Measurements from ENCODE around the gene NAT14.

The NAT14 gene

GRCh38 chr19:55453511-55454260 is 31.3 kb upstream of the NAT14 start:
- DNase-seq: no peak

DNA sequence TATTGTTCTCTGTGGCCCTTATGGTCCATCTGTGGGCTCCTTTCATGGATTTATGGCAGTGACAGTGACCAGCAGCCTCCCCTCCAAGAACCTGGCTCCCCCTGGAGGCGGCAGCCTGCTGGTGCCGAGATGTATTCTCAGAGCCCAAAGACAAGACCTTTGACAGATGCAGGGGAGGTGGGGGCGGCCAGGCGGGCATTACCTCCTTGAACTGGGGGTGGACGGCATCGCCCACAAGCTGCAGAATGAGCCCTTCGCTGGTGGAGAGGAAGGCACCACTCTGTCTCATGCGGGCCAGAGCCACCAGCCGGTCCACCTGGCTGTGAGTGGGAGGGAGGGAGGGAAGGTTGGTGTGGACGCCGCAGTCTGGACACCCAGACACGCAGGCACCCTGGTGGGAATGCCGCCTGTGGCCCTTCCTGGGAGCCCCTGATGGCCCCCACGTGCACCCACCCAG is 30.2 kb upstream of the NAT14 start:
- DNase-seq: no peak

DNA sequence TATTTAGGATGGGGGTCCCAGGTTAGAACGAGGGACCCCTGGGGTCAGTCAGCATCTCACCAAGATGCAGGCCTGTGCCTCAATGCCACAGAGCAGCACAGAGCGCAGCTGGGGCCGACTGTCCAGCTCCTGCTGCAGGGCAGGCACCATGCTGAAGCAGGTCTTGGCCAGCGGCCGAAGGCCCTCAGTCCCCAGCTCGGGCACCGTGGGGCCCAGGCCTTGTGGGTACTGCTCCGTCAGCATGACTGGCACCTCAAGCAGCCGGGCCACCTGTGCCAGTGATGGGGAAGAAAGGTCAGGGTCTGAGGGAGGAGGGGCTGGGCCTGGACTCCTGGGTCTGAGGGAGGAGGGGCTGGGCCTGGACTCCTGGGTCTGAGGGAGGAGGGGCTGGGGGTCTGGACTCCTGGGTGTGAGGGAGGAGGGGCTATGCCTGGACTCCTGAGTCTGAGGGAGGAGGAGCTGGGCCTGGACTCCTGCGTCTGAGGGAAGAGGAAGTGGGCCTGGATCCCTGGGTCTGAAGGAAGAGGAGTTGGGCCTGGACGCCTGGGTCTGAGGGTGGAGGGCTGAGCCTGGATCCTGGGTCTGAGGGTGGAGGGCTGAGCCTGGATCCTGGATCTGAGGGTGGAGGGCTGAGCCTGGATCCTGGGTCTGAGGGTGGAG is 29.3 kb upstream of the NAT14 start:
- DNase-seq: no peak

DNA sequence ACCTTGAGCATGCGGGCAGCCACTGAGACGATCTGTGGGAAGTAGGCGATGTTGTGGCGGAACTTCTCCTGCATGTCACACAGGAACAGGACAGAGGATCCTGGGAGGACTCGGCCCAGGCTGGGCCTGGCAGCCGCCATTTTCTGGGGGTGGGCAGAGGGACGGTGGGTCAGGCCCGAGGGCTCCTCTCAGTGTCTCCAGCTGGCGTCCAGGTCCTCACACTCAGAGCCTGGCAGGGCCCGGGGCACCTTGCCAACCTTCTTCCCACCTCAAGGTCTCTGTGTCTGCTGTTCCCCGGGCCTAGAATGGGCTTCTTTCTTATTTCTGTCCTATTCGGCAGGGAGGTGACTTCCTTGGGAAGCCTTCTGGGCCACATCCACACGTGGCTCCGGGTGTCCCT is 28.6 kb upstream of the NAT14 start:
- DNase-seq: no peak

GRCh38 chr19:55457683-55458457 is 27.1 kb upstream of the NAT14 start:
- DNase-seq: no peak

- no peak for DNase-seq
Observed at GRCh38 chr19:55459551-55459949, 25.4 kb upstream of the NAT14 start.

- no peak for DNase-seq
Observed at GRCh38 chr19:55459950-55460657, 24.9 kb upstream of the NAT14 start.

DNA sequence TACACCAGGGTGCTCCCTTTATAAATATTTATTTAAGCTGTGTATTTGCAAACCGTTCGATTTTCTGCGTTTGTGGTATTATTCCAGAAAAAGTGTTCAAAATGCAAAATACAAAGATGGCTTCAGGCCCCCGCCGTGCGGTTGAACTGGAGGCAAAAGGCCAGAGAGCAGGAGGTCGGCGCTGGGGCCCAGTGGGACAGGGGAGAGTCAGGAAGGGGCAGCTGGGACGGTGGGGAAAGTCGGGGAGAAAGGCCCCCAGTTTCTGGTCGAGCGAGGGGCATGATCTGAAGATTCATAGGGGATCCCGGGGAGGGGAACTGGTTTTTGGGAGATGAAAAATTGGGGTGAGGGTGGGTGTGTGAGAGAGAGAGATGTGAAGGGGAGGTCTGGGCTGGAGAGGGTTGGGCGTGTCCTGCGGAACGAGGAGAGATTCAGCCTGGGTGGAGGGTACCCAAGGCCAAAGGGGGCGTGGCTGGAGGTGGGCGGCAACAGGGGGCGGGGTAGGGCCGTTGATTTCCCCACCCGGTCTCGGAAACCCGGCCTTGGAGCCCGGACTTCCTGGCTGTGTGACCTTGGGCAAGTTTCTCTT is 24.2 kb upstream of the NAT14 start:
- DNase-seq: peak; percentile 22

DNA sequence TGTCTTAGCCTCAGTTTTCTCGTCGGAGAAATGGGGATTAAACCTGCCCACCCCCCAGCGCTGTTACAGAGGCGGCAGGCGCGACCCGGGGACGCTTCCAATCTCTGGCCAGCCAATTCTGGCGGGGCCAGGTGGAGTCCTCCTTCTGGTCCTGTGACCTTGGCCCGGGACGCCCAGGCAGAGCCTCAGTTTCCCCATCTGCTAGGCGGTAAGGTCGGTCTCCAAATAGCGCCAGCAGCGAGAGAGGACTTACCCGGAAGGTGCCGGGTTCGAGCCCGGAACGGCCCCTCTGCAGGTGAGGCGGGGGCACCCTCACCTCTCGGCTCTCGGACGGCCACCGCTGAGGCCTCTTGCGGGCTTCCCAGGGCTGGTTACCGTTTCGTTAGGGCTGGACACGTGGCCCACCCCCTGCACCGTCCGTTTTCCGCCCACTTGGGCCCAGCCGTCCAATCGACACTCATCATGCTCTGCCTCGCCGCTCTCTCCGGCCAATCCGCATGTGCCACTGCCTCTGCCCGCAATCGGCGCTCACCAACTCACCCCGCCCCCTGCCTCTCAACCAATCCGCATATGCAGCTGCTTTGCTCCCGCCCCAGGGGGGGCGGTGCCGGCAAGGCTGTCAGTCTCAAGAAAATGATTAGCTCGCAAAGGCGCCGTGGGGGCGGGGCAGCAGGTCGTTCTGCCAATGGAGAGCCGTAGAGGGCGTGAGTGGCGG is 23.6 kb upstream of the NAT14 start, which contains the start of gene ISOC2:
Gene ISOC2, minus strand, starts transcription at position 384 of the 715 bp plus-strand sequence. CDS start 5,156 bp downstream, outside the sequence.
- DNase-seq: peak; percentile 97

DNA sequence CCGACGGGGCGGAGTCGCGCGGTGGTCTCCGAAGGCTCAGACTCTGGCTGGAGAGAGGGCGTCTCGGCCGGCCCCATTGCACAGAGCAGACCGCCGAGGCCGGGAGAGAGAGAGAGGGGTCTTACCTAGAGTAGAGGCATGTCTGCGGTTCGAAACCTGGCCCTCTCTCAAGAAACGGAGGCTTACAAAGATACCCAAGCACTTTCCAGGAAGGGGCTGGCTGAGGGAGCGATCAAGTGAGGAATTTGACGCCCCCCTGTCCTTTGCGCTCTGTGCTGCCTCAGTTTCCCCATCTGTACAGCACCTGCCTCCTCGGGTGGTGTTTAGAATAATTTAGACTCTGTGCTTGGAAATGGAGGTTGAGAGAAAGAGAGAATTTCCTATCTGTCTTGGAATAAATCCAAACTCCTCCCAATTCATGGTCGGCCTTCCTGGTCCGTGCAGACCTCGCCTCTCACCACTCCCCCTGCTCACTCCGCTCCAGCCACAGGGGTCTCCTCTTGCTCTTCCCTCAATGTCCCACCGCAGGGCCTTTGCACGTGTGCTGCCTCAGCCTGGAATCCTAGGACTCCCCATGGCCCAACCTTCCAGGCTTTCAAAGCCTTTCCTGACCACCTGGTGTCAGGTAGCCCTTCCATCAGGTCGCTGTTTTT is 22.9 kb upstream of the NAT14 start:
- DNase-seq: no peak

DNA sequence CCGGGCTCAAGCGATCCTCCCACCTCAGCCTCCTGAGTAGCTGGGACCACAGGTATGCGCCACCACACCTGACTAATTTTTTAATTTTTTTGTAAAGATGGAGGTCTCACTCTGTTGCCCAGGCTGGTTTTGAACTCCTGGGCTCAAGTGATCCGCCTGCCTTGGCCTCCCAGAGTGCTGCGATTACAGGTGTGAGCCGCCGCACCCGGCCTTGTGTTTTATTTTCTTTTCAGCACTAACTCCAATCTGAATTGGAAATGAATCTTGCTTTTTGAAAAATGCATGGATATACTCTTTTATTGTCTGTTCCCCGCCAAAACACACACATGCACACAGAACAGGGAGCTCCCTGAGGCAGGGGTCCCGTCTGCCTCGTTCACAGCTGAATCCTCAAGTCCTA is 22.3 kb upstream of the NAT14 start:
- DNase-seq: no peak

- no peak for DNase-seq
Observed at GRCh38 chr19:55463583-55464031, 21.4 kb upstream of the NAT14 start.

DNA sequence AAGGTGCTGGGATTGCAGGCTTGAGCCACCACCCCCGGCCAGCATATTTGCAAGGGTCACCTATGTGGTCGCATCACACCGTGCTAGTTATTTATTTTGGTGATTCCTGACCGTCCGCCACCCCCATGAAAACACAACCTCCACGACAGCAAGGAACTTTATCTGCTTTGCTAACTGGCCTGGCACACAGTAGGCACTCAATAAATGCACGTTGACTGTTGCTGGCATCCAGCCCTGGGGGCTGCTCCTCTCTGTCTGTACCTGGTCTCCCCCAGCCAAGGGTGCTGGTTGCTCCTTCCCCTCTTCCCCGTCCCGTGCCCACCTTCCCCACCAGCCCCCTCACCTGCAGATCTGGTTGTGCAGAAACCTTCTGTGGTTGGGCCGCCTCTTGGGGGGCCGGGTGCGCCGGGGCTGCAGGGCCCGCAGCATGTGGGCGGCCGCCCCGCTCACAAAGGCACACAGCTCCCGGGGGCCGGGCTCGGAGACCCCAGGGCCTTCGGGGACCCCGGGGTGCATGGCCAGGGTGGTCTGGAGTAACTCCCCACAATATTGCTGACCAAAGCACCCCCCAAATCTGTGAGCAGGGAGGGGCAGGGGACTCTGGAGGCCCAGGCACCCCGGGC is 20.8 kb upstream of the NAT14 start:
- DNase-seq: no peak

- no peak for DNase-seq
Observed at GRCh38 chr19:55464662-55465054, 20.3 kb upstream of the NAT14 start, which contains the start of gene C19orf85. C19orf85 (minus strand) TSS chr19:55464751; CDS start chr19:55464554, 197 bp downstream.

DNA sequence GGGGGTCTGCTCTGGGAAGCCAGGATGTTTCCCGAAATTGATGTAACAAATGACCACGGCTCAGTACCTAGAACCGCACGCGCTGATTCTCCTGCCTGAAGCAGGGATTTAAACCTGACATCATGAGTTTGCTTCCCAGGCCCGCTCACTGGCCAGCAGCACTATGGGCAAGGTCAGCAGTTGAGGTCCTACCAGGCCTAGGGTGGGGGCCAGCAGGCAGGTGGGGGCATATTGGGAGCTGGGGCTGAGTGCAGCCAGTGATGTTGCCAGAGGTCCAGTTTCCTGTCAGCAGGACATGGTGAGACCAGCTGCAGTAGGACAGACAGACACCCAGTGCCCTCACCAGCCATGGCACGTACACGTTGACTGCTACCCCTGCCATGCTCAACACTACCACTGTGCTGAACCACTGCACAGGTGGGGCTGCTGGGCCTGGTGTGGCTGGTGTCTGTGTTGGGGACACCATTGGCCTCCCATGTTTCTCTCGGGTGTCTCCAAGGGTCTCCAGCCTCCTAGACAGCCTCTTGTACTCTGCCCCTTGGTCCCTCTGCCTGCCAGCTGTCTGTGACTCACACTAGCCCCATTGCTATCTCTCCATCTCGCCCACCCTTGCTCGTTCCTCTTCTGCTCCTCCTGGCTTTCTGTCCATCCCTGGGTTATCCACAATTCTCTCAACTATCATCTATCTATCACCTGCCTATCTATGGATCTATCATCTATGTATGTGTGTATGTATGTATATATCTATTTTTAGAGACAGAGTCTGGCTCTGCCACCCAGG is 19.3 kb upstream of the NAT14 start:
- no peak for DNase-seq

DNA sequence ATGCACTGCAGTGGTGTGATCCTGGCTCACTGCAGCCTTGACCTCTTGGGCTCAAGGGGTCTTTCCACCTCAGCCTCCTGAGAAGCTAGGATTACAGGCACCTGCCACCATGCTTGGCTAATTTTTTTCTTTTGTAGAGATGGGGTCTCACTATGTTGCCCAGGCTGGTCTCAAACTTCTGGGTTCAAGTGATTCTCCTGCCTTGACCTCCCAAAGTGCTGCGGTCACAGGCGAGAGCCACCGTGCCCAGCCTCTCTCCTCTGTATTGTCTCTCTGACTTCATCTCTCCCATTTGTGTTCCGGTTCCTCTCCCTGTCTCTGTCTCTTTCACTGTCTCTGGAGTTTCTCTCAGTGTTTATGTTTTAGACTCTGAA is 18.8 kb upstream of the NAT14 start:
- no peak for DNase-seq

GRCh38 chr19:55467236-55468053 is 17.5 kb upstream of the NAT14 start:
- peak; percentile 51 for DNase-seq

DNA sequence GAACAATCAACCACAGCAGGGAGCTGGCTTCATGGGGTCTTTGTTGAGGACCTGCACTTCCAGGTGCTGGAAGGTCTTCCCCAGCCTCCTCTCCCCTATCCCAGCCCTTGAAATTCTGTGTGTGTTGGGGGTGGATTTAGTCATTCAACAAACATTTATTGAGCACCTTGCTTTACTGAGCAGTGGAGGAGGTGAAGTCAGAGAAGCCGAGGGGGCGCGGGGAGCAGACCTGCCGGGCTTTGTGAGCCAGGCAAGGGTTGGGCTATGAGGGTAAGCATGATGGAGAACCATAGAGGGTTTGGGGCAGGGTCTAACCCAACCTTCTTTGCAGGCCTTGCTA is 17.0 kb upstream of the NAT14 start:
- DNase-seq: no peak

- DNase-seq: no peak
Observed at GRCh38 chr19:55471266-55471665, 13.7 kb upstream of the NAT14 start.

Data from GF-D8 (cell line).